ENCODE results near the gene CST8. TPM values are rescaled to one million over a fixed set of nuclear protein-coding genes. Genes with fewer than 3 reads are reported as not detected.

Gene CST8
- total and polyA plus RNA-seq, 2 of the 4 experiments (the other 2 are of a cell fraction), result not detected

DNA sequence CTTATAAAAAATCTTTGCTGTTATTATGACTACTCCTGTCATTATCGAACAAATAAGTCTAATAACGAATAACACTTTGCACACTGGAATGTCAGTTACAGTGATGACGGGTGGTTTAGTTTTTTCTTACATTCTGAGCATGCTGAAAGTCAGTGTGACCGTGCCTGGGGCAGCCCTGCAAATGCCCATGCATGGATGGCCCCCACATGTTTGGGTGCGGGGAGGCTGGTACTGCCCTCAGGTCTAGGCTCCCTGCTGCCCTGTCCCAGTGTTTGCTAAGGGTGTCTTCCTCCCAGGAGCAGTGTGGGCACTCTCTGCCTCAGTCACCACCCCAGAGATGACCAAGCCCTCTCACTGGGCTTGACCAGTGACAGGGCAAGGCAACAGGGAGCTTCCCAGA lies 48.5 kb upstream of the CST8 start:
- BruUV-seq (replicated peaks), result no TSS peak
- H2BK120ac ChIP-seq (ENCODE audit: low read depth, low read length), result no peak overlapping the region
- dilution Hi-C loops (cut with HindIII; ENCODE audit: low sequenced_read_pairs, unreplicated experiment), result no loop called here

More for the DNA sequence above, 48.5 kb upstream of the CST8 start:
- ChIA-PET POLR2A (ENCODE audit: unreplicated experiment) (no interaction called here), CTCF (interaction anchor here (0.6 to 2.1 kb wide), 6 partner anchors 8 to 167 kb away, joined by 3 to 16 read pairs (median 3); no protein-coding TSS in a partner anchor)
- no CpG with 5 or more reads among the region's 5 CpGs for WGBS, 2 experiments (ENCODE audit: extremely low coverage in 2 of 2, insufficient read length in 1 of 2)
- Histone ChIP-seq H3K18ac (ENCODE audit: low read depth, low read length) (no peak overlapping the region), H3K56ac (ENCODE audit: extremely low read depth, insufficient read depth, low read length) (no peak overlapping the region), H3K27me3 (ENCODE audit: control insufficient read depth, insufficient read depth, low read length) (peaks cover 3% of the 10 kb centered on the region; the same call in 1 of the 2 replicates), H2AFZ (replicated peaks; ENCODE audit: low read length, poor library complexity) (no peak overlapping the region), H2AK9ac (replicated peaks; ENCODE audit: low read depth, low read length, poor library complexity) (no peak overlapping the region), H4K20me1 (ENCODE audit: insufficient read depth, low read length) (no peaks in the 10 kb centered on the region), H3K9ac (ENCODE audit: low read depth, low read length) (no peak overlapping the region), H3K4me1 (ENCODE audit: control insufficient read depth, insufficient read depth, low read length) (0 out of 2 replicates have a peak, but pooled peaks cover 3% of the 10 kb centered on the region), H2AK5ac (ENCODE audit: low read depth, low read length) (no peak overlapping the region), H4K91ac (ENCODE audit: insufficient read depth, low read depth, low read length) (no peak overlapping the region), H3K4ac (ENCODE audit: low read depth, low read length) (no peak overlapping the region), H3K4me2 (ENCODE audit: low read depth, low read length) (no peak overlapping the region), H2BK20ac (ENCODE audit: low read depth, low read length) (no peak overlapping the region), H3K79me1 (ENCODE audit: low read depth in 1 of 2, low read length in 2 of 2) (no peaks in the 10 kb centered on the region), H4K8ac (ENCODE audit: low read depth in 2 of 2, low read length in 2 of 2) (no peak overlapping the region), H2BK15ac (ENCODE audit: low read depth, low read length) (no peak overlapping the region), H2BK5ac (ENCODE audit: low read depth, low read length, poor library complexity, severe bottlenecking) (no peak overlapping the region), H3K27ac (ENCODE audit: insufficient read depth, low read length) (no peak overlapping the region), H3K9me3 (ENCODE audit: control insufficient read depth, insufficient read depth, low read length) (no peaks in the 10 kb centered on the region), H4K5ac (ENCODE audit: low read depth, low read length) (no peak overlapping the region), H3K9me1 (ENCODE audit: insufficient read depth, low read length) (peaks cover 6% of the 10 kb centered on the region; the same call in 1 of the 2 replicates), H3K23ac (ENCODE audit: low read depth, low read length) (no peak overlapping the region), H3K4me3 (ENCODE audit: insufficient read depth, low read depth, low read length) (no peak overlapping the region), H3K36me3 (ENCODE audit: control insufficient read depth, insufficient read depth, low read length) (no peaks in the 10 kb centered on the region), H3K14ac (replicated peaks; ENCODE audit: low read depth, low read length) (no peak overlapping the region)
- in situ Hi-C loops (cut with MboI; ENCODE audit: low sequenced_read_pairs) (loop anchor here (10.0 kb wide), 1 partner anchor 162 kb away; the partner anchor contains the start of gene CST9), intact Hi-C loops (cut with micrococcal nuclease) (loop anchor here (5.0 kb wide), 1 partner anchor 225 kb away; no protein-coding TSS in a partner anchor)
- ATAC-seq (ENCODE audit: low read depth) (no peak), DNase-seq (no peak)
- no peak for TF ChIP-seq RFX5 (IDR thresholded peaks at IDR 0.05; ENCODE audit: low read depth, low read length)
- no peak for TF ChIP-seq BHLHE40 (IDR thresholded peaks at IDR 0.05; ENCODE audit: low read depth, low read length)
- TF ChIP-seq CTCF (conservative IDR thresholded peaks at IDR 0.05; ENCODE audit: low read depth, low read length), result no peak
- TF ChIP-seq FOS (IDR thresholded peaks at IDR 0.05; ENCODE audit: low read depth, low read length), result no peak
- no peak for TF ChIP-seq CEBPB (IDR thresholded peaks at IDR 0.05; ENCODE audit: low read depth, low read length)
- TF ChIP-seq CHD1 (IDR thresholded peaks at IDR 0.05; ENCODE audit: low read depth, low read length), result no peak
- TF ChIP-seq MXI1 (IDR thresholded peaks at IDR 0.05; ENCODE audit: borderline replicate concordance, low read depth, low read length), result no peak
